ENCODE measurements around the gene PSMD1. TPM values are rescaled to one million over a fixed set of nuclear protein-coding genes. Genes with fewer than 3 reads are reported as not detected.
A peak's percentile ranks its signal among the peaks of the same experiment; 100 is the strongest.

Gene PSMD1
- total RNA-seq, 1 experiment from 2014 or later: 167 TPM

DNA sequence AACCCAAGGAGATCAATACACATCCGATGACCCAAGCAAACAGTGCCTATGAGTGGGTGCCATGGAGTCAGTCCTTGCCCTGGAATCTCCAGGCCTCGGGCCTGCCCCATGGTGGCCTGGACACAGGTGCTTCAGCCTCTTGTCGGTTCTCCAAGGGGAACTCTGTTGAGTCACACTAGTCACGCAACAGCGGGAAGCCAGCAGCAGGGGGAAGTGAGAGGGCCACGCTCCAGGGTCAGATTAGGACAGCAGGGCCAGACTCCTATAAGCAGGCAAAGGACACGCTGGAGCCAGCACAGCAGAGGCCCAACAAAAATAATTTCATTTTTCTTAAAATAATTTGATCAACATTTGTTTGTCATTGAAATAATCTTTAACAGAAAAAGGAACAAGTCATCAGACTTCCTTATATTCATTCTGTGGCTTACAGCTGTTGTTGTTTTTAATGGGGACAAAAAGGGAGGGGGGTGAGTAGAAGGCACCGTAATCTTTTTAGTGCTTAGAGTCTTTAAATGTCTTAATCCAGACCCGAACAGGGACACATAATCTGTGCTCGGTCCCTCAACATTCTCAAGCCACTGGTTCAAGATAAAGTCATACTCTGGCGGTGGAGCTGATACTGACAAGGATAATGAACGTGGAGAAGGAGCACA is 125.3 kb downstream of the PSMD1 start:
- peak overlapping the region; percentile 15 for H3K27ac ChIP-seq
- no peaks in the 10 kb centered on the region; the same call in 1 of the 2 replicates for H3K36me3 ChIP-seq
- no peaks in the 10 kb centered on the region for H3K27me3 ChIP-seq
- no peaks in the 10 kb centered on the region for H3K9me3 ChIP-seq (replicated peaks)
- DNase-seq: peak; percentile 59 to 69
- peaks cover 14% of the 10 kb centered on the region for H3K4me1 ChIP-seq
- no peak overlapping the region for H3K4me3 ChIP-seq

DNA sequence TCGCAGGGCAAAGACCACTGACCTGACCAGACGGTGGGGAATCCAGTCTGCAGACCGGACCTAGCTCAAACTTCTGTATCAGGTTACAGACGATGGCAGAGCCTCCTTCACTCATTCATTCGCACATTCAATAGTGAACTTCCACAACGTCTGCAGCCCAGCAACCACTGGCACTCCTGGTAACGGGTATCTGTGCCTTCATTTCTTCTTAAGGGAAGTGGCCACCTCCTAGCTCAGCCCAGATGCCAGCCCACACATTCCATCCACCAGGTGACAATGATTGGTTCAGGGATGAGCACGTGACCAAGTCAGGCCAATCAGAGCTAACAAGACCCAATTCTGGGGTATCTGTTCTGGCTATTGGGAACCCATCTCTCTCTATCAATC is 125.8 kb downstream of the PSMD1 start:
- Histone ChIP-seq H3K36me3 (no peaks in the 10 kb centered on the region), H3K4me3 (no peak overlapping the region), H3K9me3 (replicated peaks) (no peaks in the 10 kb centered on the region), H3K27me3 (no peaks in the 10 kb centered on the region), H3K27ac (peak overlapping the region; percentile 15; the same call in 1 of the 2 replicates), H3K4me1 (peaks cover 19% of the 10 kb centered on the region)
- peak in 1 of 2 experiments; percentile 43 for DNase-seq

GRCh38 chr2:231183851-231184250 is 127.2 kb downstream of the PSMD1 start:
- Histone ChIP-seq H3K9me3 (replicated peaks) (no peaks in the 10 kb centered on the region), H3K4me1 (peaks cover 30% of the 10 kb centered on the region), H3K4me3 (no peak overlapping the region), H3K36me3 (no peaks in the 10 kb centered on the region), H3K27me3 (no peaks in the 10 kb centered on the region), H3K27ac (no peak overlapping the region)
- DNase-seq: no peak

- peaks cover 30% of the 10 kb centered on the region for H3K4me1 ChIP-seq
- H3K9me3 ChIP-seq (replicated peaks): no peaks in the 10 kb centered on the region
- no peaks in the 10 kb centered on the region for H3K27me3 ChIP-seq
- no peak overlapping the region for H3K4me3 ChIP-seq
- no peak overlapping the region for H3K27ac ChIP-seq
- no peaks in the 10 kb centered on the region for H3K36me3 ChIP-seq
- DNase-seq: no peak
Observed at GRCh38 chr2:231184319-231184718, 127.7 kb downstream of the PSMD1 start.

DNA sequence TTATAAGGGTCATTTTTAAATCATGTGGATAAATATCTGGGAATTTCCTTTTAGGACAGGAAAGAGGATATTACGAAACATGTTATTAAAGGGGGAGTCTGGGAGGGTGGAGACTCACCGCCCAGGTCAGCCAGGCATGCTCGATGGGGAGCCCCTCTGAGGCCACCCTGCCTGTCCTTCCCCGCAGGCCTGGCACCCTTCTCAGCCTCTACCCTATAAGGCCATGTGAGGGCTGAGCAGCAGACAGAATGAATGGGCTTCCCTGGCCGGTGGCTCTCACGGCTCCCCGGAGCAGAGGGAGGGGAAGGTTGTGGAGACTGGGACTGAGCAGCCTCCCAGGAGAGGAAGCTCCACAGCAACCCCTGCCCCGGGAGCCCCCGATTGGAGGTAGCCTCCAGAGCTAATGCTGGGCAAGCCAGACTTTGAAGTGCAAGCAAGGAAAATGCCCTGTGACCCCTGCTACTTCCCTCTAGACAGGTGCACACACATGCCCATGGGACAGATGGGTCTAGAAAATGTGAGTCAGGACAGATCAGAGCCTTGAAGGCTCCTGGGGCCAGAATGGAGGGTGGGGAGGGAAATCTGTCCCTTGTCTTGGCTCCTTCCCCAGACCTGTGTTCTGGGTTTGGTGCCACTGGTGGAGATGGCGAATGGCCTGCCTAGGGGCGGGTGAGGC is 128.5 kb downstream of the PSMD1 start:
- no peak for DNase-seq
- peaks cover 26% of the 10 kb centered on the region for H3K4me1 ChIP-seq
- H3K27me3 ChIP-seq: no peaks in the 10 kb centered on the region
- no peak overlapping the region for H3K27ac ChIP-seq
- H3K9me3 ChIP-seq (replicated peaks): no peaks in the 10 kb centered on the region
- no peaks in the 10 kb centered on the region for H3K36me3 ChIP-seq
- no peak overlapping the region for H3K4me3 ChIP-seq

DNA sequence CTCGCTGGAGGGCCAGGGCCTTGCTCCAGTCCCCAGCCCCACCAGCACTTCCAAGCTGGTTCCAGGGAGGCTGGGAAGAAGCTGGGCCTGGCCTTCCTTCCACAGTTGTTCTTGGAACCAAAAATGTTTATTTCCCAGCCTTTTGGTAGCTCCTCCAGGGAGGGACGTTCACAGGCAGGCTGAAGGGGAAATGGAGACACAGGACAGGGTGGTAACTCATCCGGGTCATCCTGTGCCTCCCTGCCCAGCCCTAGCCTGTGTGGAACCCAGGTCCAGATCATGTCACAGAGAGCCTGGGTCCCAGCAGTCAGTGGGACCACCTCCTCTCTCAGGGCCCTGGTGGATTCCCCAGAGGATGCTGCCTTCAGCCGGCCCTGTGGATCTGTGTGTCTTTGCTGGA is 129.2 kb downstream of the PSMD1 start:
- Histone ChIP-seq H3K9me3 (replicated peaks) (no peaks in the 10 kb centered on the region), H3K27me3 (no peaks in the 10 kb centered on the region), H3K4me1 (peaks cover 25% of the 10 kb centered on the region), H3K36me3 (no peaks in the 10 kb centered on the region), H3K27ac (no peak overlapping the region), H3K4me3 (no peak overlapping the region)
- DNase-seq: no peak

DNA sequence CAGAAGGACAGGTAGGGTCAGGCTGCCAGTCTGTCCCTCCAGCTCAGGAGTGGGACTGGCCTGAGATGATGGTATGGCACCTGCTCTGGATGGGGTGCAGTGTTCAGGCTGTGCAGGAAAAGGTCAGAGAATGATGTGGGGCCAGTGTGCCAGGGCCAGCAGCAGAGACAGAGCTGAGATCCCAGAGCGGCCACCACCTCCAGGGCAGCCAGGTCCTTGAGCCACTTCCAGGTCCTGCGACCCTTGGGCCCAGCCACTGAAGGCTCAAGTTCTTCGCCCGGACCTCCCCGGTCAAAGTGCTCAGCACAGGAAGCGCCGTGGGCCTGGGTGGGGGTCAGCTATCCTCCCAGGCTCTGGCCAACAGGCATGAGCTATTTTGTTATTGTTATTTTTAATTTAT is 129.7 kb downstream of the PSMD1 start:
- H3K27ac ChIP-seq: no peak overlapping the region
- H3K4me1 ChIP-seq: peaks cover 25% of the 10 kb centered on the region
- H3K27me3 ChIP-seq: no peaks in the 10 kb centered on the region
- H3K36me3 ChIP-seq: no peaks in the 10 kb centered on the region
- DNase-seq: no peak
- H3K4me3 ChIP-seq: no peak overlapping the region
- no peaks in the 10 kb centered on the region for H3K9me3 ChIP-seq (replicated peaks)

DNA sequence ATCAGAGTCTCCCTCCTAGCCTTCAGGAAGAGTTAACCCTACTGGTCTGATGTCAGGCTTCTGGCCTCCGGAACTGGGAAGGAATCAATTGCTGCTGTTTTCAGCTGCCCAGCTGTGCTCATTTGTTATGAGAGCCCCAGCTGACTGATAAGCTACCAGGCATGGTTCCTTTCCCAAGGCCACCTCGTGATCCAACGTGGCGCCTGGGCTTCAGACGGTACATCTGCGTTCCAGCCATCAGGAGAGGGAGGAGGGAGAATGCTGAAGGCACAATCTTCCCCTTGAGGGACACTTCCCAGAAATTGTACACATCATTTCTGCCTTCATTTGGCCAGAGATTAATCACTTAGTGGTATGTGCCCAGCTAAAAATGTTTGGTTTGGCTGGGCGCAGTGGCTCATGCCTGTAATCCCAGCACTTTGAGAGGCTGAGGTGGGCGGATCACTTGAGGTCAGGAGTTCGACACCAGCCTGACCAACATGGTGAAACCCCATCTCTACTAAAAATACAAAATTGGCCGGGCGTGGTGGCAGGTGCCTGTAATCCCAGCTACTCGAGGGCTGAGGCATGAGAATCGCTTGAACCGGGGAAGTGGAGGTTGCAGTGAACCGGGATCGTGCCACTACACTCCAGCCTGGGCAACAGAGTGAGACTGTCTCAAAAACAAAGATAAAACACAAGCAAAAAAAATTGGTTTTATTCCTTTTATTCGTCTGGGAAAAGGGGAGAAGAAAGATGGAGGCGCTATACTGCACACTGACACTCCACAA is 131.3 kb downstream of the PSMD1 start:
- Histone ChIP-seq H3K27ac (peak overlapping the region; percentile 47), H3K9me3 (replicated peaks) (no peaks in the 10 kb centered on the region)

GRCh38 chr2:231188506-231189170 is 132.0 kb downstream of the PSMD1 start:
- Histone ChIP-seq H3K36me3 (no peaks in the 10 kb centered on the region), H3K27ac (peak overlapping the region; percentile 47; the same call in 1 of the 2 replicates), H3K4me3 (no peak overlapping the region), H3K4me1 (peaks cover 21% of the 10 kb centered on the region), H3K27me3 (no peaks in the 10 kb centered on the region), H3K9me3 (replicated peaks) (no peaks in the 10 kb centered on the region)
- no peak for DNase-seq

More for the DNA sequence above, 131.3 kb downstream of the PSMD1 start:
- H3K27me3 ChIP-seq: no peaks in the 10 kb centered on the region
- H3K36me3 ChIP-seq: no peaks in the 10 kb centered on the region
- H3K4me3 ChIP-seq: no peak overlapping the region
- peak; percentile 82 to 88 for DNase-seq
- peaks cover 21% of the 10 kb centered on the region for H3K4me1 ChIP-seq

GRCh38 chr2:231189171-231189530 is 132.5 kb downstream of the PSMD1 start:
- no peaks in the 10 kb centered on the region for H3K36me3 ChIP-seq
- peaks cover 21% of the 10 kb centered on the region for H3K4me1 ChIP-seq
- no peaks in the 10 kb centered on the region for H3K9me3 ChIP-seq (replicated peaks)
- H3K27me3 ChIP-seq: no peaks in the 10 kb centered on the region
- no peak overlapping the region for H3K4me3 ChIP-seq
- no peak overlapping the region for H3K27ac ChIP-seq
- DNase-seq: no peak

- H3K27ac ChIP-seq: no peak overlapping the region
- no peaks in the 10 kb centered on the region for H3K9me3 ChIP-seq (replicated peaks)
- H3K4me3 ChIP-seq: no peak overlapping the region
- no peak for DNase-seq
- no peaks in the 10 kb centered on the region for H3K36me3 ChIP-seq
- peaks cover 21% of the 10 kb centered on the region for H3K4me1 ChIP-seq
- H3K27me3 ChIP-seq: no peaks in the 10 kb centered on the region
Observed at GRCh38 chr2:231189571-231190495, 133.2 kb downstream of the PSMD1 start.

GRCh38 chr2:231190531-231191197 is 134.0 kb downstream of the PSMD1 start:
- peaks cover 16% of the 10 kb centered on the region for H3K4me1 ChIP-seq
- H3K4me3 ChIP-seq: no peak overlapping the region
- DNase-seq: no peak
- no peaks in the 10 kb centered on the region for H3K36me3 ChIP-seq
- no peaks in the 10 kb centered on the region for H3K9me3 ChIP-seq (replicated peaks)
- no peak overlapping the region for H3K27ac ChIP-seq
- no peaks in the 10 kb centered on the region for H3K27me3 ChIP-seq

DNA sequence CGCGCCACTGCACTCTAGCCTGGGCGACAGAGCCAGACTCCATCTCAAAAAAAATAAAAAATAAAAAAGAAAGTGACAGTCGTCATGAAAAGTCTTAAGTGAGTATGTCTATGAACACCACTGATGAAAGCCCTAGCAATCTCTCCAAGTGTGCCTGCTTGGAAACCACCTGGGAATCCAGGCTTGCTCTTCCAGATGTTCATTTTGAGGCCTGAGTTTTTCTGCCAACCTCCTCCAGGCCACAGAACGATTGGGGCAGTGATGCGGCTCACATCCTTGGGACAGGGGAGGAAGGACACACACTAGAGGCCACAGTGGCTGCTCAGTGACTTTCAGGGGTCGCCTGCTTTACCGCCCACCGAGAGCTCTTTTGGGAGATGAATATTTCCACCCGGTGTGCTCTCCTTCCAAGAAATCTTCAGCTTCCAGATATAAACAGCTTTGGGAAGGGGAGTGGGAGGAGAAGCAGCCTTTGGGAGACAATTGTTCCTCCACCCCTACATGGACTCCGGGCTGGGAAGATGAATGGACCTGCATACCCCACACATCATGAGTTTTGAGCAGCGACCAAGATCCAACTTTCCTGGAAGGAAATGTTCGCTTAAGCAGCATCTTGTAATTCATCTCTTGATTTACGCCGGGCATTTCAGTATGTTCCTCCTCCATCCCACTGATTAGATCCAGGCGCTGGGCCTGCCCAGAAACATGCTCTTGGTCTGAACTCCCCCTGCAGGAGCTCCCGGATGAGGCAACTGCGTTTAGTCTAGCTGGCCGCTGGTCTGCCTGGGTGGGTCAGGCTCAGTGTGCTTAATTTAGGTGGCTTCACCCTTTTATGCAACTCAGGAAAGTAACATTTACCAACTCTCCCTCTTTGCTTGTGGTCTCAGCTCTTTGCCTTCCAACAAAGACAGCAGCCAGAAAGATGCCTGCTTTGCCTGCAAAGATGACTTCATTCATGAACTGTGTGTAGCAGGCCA is 135.5 kb downstream of the PSMD1 start:
- Histone ChIP-seq H3K4me3 (no peak overlapping the region), H3K27ac (no peak overlapping the region), H3K27me3 (no peaks in the 10 kb centered on the region), H3K9me3 (replicated peaks) (no peaks in the 10 kb centered on the region), H3K36me3 (no peaks in the 10 kb centered on the region), H3K4me1 (peaks cover 14% of the 10 kb centered on the region)
- DNase-seq: peak; percentile 63 to 72
